ENCODE measurements around the gene MACROH2A1. TPM values are rescaled to one million over a fixed set of nuclear protein-coding genes. Genes with fewer than 3 reads are reported as not detected.

The MACROH2A1 gene
- polyA plus RNA-seq, 4 donors: 154 to 353 (median 210) TPM

DNA sequence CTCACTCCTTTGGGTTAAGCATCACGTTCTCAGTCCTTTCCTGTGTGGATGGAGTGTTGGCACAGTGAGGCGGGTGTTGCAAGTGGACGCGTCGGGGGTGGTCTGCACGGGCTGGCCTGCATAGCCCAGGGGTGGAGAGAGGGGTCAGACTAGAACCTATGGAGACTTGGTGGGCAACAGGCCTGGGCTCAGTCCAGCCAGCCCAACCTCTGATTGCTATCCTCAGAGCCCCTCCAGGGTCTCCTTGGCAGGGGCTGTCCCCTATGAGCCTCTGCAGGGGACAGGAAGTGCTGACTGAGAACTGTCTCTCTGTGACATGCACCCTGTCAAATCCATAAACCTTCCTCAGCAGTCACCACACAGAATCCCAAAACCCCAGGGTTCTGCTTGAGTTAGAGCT, 45.9 kb upstream of the MACROH2A1 start:
- Histone ChIP-seq H3K27ac (ENCODE audit: low read depth in 1 of 3, low read length in 2 of 3) (no peak overlapping the region), H3K4me3 (ENCODE audit: low read depth in 1 of 3, low read length in 3 of 3) (no peak overlapping the region), H3K36me3 (ENCODE audit: control insufficient read depth in 3 of 3, insufficient read depth in 2 of 3, low read depth in 1 of 3, low read length in 3 of 3) (no peaks in the 10 kb centered on the region), H3K27me3 (ENCODE audit: control insufficient read depth in 3 of 3, insufficient read depth in 3 of 3, low read length in 3 of 3) (peaks cover 0 to 2% (median 0%) of the 10 kb centered on the region in 3 donors), H3K9me3 (ENCODE audit: control insufficient read depth in 2 of 2, insufficient read depth in 1 of 2, low read depth in 1 of 2, low read length in 1 of 2) (no peaks in the 10 kb centered on the region), H3K4me1 (ENCODE audit: control insufficient read depth in 3 of 3, insufficient read depth in 2 of 3, low read depth in 1 of 3, low read length in 2 of 3) (no peaks in the 10 kb centered on the region)
- FAIRE-seq (no peak), DNase-seq (no peak)
- WGBS, 3 donors: 82 to 95% (median 90%) methylated on average over 6 of the region's 6 CpGs

GRCh38 chr5:135444360-135444759, 45.3 kb upstream of the MACROH2A1 start:
- FAIRE-seq: no peak
- no peak overlapping the region for H3K4me3 ChIP-seq (ENCODE audit: low read depth in 1 of 3, low read length in 3 of 3)
- H3K27me3 ChIP-seq (ENCODE audit: control insufficient read depth in 3 of 3, insufficient read depth in 3 of 3, low read length in 3 of 3): peaks cover 0 to 2% (median 0%) of the 10 kb centered on the region in 3 donors
- no peak overlapping the region for H3K27ac ChIP-seq (ENCODE audit: low read depth in 1 of 3, low read length in 2 of 3)
- no peaks in the 10 kb centered on the region for H3K4me1 ChIP-seq (ENCODE audit: control insufficient read depth in 3 of 3, insufficient read depth in 2 of 3, low read depth in 1 of 3, low read length in 2 of 3)
- 81 to 89% (median 82%) methylated on average over 13 of the region's 13 CpGs for WGBS, 3 donors
- DNase-seq: no peak
- H3K36me3 ChIP-seq (ENCODE audit: control insufficient read depth in 3 of 3, insufficient read depth in 2 of 3, low read depth in 1 of 3, low read length in 3 of 3): no peaks in the 10 kb centered on the region
- H3K9me3 ChIP-seq (ENCODE audit: control insufficient read depth in 2 of 2, insufficient read depth in 1 of 2, low read depth in 1 of 2, low read length in 1 of 2): no peaks in the 10 kb centered on the region

GRCh38 chr5:135443161-135443960, 44.3 kb upstream of the MACROH2A1 start:
- H3K27ac ChIP-seq (ENCODE audit: low read depth in 1 of 3, low read length in 2 of 3): no peak overlapping the region
- H3K4me1 ChIP-seq (ENCODE audit: control insufficient read depth in 3 of 3, insufficient read depth in 2 of 3, low read depth in 1 of 3, low read length in 2 of 3): no peaks in the 10 kb centered on the region
- no peak for FAIRE-seq
- H3K4me3 ChIP-seq (ENCODE audit: low read depth in 1 of 3, low read length in 3 of 3): no peak overlapping the region
- WGBS, 3 donors: 64 to 71% (median 70%) methylated on average over 6 of the region's 6 CpGs
- H3K9me3 ChIP-seq (ENCODE audit: control insufficient read depth in 2 of 2, insufficient read depth in 1 of 2, low read depth in 1 of 2, low read length in 1 of 2): no peaks in the 10 kb centered on the region
- no peak for DNase-seq
- no peaks in the 10 kb centered on the region for H3K36me3 ChIP-seq (ENCODE audit: control insufficient read depth in 3 of 3, insufficient read depth in 2 of 3, low read depth in 1 of 3, low read length in 3 of 3)
- no peaks in the 10 kb centered on the region for H3K27me3 ChIP-seq (ENCODE audit: control insufficient read depth in 3 of 3, insufficient read depth in 3 of 3, low read length in 3 of 3)

GRCh38 chr5:135442431-135443160, 43.6 kb upstream of the MACROH2A1 start:
- Histone ChIP-seq H3K4me1 (ENCODE audit: control insufficient read depth in 3 of 3, insufficient read depth in 2 of 3, low read depth in 1 of 3, low read length in 2 of 3) (no peaks in the 10 kb centered on the region), H3K27me3 (ENCODE audit: control insufficient read depth in 3 of 3, insufficient read depth in 3 of 3, low read length in 3 of 3) (no peaks in the 10 kb centered on the region), H3K4me3 (ENCODE audit: low read depth in 1 of 3, low read length in 3 of 3) (no peak overlapping the region), H3K36me3 (ENCODE audit: control insufficient read depth in 3 of 3, insufficient read depth in 2 of 3, low read depth in 1 of 3, low read length in 3 of 3) (no peaks in the 10 kb centered on the region), H3K9me3 (ENCODE audit: control insufficient read depth in 2 of 2, insufficient read depth in 1 of 2, low read depth in 1 of 2, low read length in 1 of 2) (no peaks in the 10 kb centered on the region), H3K27ac (ENCODE audit: low read depth in 1 of 3, low read length in 2 of 3) (no peak overlapping the region)
- FAIRE-seq (no peak), DNase-seq (no peak)
- 76 to 85% (median 80%) methylated on average over 8 of the region's 8 CpGs for WGBS, 3 donors

DNA sequence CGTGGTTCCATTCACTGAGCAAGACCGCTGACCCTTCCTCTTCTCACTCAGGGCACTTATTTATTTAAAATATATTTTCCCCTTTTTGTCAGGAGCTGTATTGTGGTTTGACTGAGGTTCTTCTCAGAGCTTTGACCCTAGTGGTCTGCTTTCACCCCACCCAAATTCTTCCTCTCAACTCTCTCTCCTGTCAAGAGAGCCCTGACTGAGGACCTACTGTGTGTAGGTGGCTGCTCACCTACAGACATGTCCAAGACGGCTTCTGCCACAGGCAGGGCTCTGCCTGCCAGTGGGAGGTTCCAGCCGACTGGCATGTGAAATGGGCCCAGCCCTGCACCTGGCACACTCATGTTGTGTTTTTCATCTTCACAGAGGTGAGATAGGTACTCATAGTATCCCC, 42.9 kb upstream of the MACROH2A1 start:
- no peaks in the 10 kb centered on the region for H3K36me3 ChIP-seq (ENCODE audit: control insufficient read depth in 3 of 3, insufficient read depth in 2 of 3, low read depth in 1 of 3, low read length in 3 of 3)
- WGBS, 3 donors: 77 to 84% (median 81%) methylated on average over 4 of the region's 4 CpGs
- no peak for DNase-seq

GRCh38 chr5:135441350-135441831, 42.4 kb upstream of the MACROH2A1 start:
- no peaks in the 10 kb centered on the region for H3K4me1 ChIP-seq (ENCODE audit: control insufficient read depth in 3 of 3, insufficient read depth in 2 of 3, low read depth in 1 of 3, low read length in 2 of 3)
- H3K27me3 ChIP-seq (ENCODE audit: control insufficient read depth in 3 of 3, insufficient read depth in 3 of 3, low read length in 3 of 3): no peaks in the 10 kb centered on the region
- WGBS, 3 donors: 47 to 76% (median 62%) methylated on average over 11 of the region's 11 CpGs
- no peaks in the 10 kb centered on the region for H3K9me3 ChIP-seq (ENCODE audit: control insufficient read depth in 2 of 2, insufficient read depth in 1 of 2, low read depth in 1 of 2, low read length in 1 of 2)
- H3K36me3 ChIP-seq (ENCODE audit: control insufficient read depth in 3 of 3, insufficient read depth in 2 of 3, low read depth in 1 of 3, low read length in 3 of 3): no peaks in the 10 kb centered on the region
- DNase-seq: peak in 1 of 2 donors; percentile 29
- H3K4me3 ChIP-seq (ENCODE audit: low read depth in 1 of 3, low read length in 3 of 3): no peak overlapping the region
- no peak for FAIRE-seq
- no peak overlapping the region for H3K27ac ChIP-seq (ENCODE audit: low read depth in 1 of 3, low read length in 2 of 3)

More for the DNA sequence above, 42.9 kb upstream of the MACROH2A1 start:
- Histone ChIP-seq H3K9me3 (ENCODE audit: control insufficient read depth in 2 of 2, insufficient read depth in 1 of 2, low read depth in 1 of 2, low read length in 1 of 2) (no peaks in the 10 kb centered on the region), H3K4me3 (ENCODE audit: low read depth in 1 of 3, low read length in 3 of 3) (no peak overlapping the region), H3K4me1 (ENCODE audit: control insufficient read depth in 3 of 3, insufficient read depth in 2 of 3, low read depth in 1 of 3, low read length in 2 of 3) (no peaks in the 10 kb centered on the region), H3K27ac (ENCODE audit: low read depth in 1 of 3, low read length in 2 of 3) (no peak overlapping the region), H3K27me3 (ENCODE audit: control insufficient read depth in 3 of 3, insufficient read depth in 3 of 3, low read length in 3 of 3) (no peaks in the 10 kb centered on the region)
- FAIRE-seq: no peak

- no peaks in the 10 kb centered on the region for H3K4me1 ChIP-seq (ENCODE audit: control insufficient read depth in 3 of 3, insufficient read depth in 2 of 3, low read depth in 1 of 3, low read length in 2 of 3)
- H3K27me3 ChIP-seq (ENCODE audit: control insufficient read depth in 3 of 3, insufficient read depth in 3 of 3, low read length in 3 of 3): no peaks in the 10 kb centered on the region
- no peak overlapping the region for H3K4me3 ChIP-seq (ENCODE audit: low read depth in 1 of 3, low read length in 3 of 3)
- DNase-seq (no peak), FAIRE-seq (no peak)
- no peaks in the 10 kb centered on the region for H3K36me3 ChIP-seq (ENCODE audit: control insufficient read depth in 3 of 3, insufficient read depth in 2 of 3, low read depth in 1 of 3, low read length in 3 of 3)
- H3K9me3 ChIP-seq (ENCODE audit: control insufficient read depth in 2 of 2, insufficient read depth in 1 of 2, low read depth in 1 of 2, low read length in 1 of 2): no peaks in the 10 kb centered on the region
- WGBS, 3 donors: 67 to 82% (median 71%) methylated on average over 6 of the region's 6 CpGs
- no peak overlapping the region for H3K27ac ChIP-seq (ENCODE audit: low read depth in 1 of 3, low read length in 2 of 3)
Observed at GRCh38 chr5:135440916-135441315, 41.9 kb upstream of the MACROH2A1 start.

GRCh38 chr5:135439231-135440205, 40.5 kb upstream of the MACROH2A1 start:
- H3K27me3 ChIP-seq (ENCODE audit: control insufficient read depth in 3 of 3, insufficient read depth in 3 of 3, low read length in 3 of 3): no peaks in the 10 kb centered on the region
- H3K36me3 ChIP-seq (ENCODE audit: control insufficient read depth in 3 of 3, insufficient read depth in 2 of 3, low read depth in 1 of 3, low read length in 3 of 3): no peaks in the 10 kb centered on the region
- DNase-seq (no peak), FAIRE-seq (no peak)
- peaks cover 0 to 5% (median 0%) of the 10 kb centered on the region in 3 donors for H3K4me1 ChIP-seq (ENCODE audit: control insufficient read depth in 3 of 3, insufficient read depth in 2 of 3, low read depth in 1 of 3, low read length in 2 of 3)
- H3K4me3 ChIP-seq (ENCODE audit: low read depth in 1 of 3, low read length in 3 of 3): no peak overlapping the region
- H3K27ac ChIP-seq (ENCODE audit: low read depth in 1 of 3, low read length in 2 of 3): no peak overlapping the region
- H3K9me3 ChIP-seq (ENCODE audit: control insufficient read depth in 2 of 2, insufficient read depth in 1 of 2, low read depth in 1 of 2, low read length in 1 of 2): no peaks in the 10 kb centered on the region
- WGBS, 3 donors: 75 to 82% (median 79%) methylated on average over 11 of the region's 11 CpGs

Measured in small intestine (tissue), 7 donors.